ENCODE data around the gene DLG2.
"Not testable (repeated sequence)": the region's sequence is repeated elsewhere in the genome, so short reads cannot be mapped to it uniquely, and the experiment has no call there.

Gene DLG2

GRCh38 chr11:83773950-83774880 lies 1852.9 kb downstream of the DLG2 start:
- DNase-seq (ENCODE audit: low read depth), result no peak

GRCh38 chr11:83768489-83768888 lies 1858.7 kb downstream of the DLG2 start:
- no peak for DNase-seq (ENCODE audit: low read depth)

DNA sequence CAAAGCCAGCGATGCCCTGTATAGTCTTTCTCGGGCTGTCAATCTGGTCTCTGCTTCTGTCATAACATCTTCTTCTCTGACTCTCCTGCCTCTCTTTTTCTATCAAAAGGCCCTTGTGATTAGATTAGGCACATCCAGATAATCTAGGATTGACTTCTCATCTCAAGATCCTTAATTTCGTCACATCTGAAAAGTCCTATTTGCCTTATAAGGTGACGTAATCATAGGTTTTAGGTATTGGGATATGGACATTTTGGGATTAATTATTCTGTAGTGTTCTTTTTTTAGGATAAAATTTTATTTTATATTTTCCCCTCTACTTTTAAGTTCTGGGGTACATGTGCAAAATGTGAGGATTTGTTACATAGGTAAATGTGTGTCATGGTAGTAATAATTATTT lies 1860.2 kb downstream of the DLG2 start:
- no peak for DNase-seq (ENCODE audit: low read depth)

DNA sequence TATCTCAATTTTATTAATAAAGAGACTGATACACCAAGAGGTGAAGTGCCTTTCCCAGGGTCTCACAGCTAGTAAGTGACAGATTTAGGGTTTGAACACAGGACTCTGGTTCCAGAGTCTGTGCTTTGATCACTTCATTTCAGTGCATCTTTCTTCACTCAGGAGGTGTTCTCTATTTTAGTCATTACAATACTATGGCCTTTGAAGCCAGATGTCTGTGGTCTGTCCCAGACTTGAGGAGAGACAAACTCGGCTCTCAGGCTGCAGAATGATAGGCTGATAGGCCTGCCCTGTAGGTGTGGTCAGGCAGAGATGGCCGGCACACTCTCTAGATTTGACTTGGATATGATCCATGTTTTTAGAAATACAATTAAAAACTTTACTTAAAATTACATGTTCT lies 1862.5 kb downstream of the DLG2 start:
- DNase-seq (ENCODE audit: low read depth), result no peak

DNA sequence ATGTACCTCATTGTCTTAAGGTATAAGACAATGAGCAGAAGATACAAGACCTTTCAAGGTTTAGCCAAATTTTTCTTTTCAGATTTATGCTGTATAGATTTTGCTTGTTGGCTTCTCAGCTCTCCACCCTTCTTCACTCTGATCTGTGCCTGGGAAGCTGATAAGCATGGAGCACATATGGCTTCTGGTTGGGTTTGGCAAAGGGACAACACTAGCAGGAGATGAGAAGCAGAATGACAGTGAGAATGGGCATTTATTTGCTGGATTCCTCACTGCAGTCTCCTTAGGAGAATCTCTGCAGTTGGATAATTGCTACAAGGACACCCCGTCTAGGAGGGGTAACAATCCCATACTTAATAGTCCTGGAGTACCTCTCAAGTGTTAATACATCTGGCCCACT lies 1866.2 kb downstream of the DLG2 start:
- no peak for DNase-seq (ENCODE audit: low read depth)

- DNase-seq (ENCODE audit: low read depth), result no peak
Measured at GRCh38 chr11:83759148-83759547, 1868.0 kb downstream of the DLG2 start.

DNA sequence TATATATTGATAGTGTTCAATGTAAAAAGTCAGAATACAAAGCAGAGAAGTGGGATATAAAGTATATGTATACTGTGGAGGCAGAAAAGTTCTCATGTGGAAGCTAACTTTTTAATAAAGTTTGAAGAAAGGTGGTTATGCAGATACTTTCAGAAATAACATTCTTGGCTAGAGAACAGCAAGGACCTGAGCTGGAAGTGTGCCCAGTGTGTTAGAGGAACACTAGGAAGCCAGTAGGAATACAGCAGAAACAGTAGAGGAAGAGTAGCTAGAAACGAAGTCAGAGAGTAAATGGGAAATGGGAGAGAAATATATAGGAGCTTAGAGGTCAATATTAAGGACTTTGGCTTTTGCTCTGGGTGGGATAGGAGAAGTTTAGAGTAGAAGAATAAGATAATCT lies 1876.1 kb downstream of the DLG2 start:
- DNase-seq (ENCODE audit: low read depth), result no peak

DNA sequence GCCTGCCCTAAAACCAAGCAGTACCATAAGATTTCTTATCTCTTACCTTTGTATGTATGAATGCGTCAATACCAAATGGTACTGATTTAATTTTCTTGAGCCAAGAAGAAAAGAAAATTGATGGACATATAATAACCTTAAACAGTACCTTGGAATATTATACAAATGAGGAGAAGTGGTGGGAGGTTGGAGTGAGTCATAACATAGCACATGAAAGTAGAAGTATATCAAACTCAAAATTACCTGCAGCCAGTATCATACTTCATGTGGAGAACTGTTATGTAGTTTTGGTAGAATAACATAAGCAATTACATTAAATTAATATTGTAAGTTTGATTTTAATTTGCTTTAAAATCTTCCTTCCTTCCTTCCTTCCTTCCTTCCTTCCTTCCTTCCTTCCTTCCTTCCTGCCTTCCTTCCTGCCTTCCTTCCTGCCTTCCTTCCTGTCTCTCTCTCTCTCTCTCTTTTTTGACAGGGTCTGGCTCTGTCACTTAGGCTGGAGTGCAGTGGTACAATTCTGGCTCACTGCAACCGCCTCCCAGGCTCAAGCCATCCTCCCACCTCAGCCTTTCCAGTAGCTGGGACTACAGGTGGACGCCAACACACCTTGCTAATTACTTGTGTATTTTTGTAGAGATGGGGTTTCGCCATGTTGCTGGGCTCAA lies 1880.1 kb downstream of the DLG2 start:
- DNase-seq (ENCODE audit: low read depth), result no peak

DNA sequence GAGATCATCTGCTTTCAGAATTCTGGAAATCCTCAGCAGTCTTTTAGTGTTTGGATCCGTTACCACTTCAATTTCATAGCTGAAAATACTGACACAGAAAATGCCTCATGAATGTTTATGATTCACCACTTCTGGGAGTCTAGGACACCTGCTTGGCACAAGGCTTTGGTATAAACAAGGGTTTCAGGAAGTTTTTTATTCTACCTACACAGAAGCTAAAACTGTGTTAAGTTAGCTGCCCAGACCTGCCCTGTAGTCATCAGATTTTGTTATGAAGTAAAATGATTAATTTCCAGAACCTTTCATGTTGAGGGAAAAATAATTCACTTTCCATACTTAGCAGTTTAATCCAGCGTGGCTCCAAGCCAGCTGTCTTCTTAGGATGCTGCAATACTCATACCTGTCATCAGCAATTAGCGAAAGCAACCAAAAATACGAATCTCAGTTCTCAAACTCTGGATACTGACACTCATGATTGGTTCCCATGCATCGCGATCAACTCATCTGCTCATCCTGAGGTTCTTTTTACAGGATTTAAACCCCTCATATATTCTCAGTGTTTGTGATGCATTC lies 1882.4 kb downstream of the DLG2 start:
- no peak for DNase-seq (ENCODE audit: low read depth)

DNA sequence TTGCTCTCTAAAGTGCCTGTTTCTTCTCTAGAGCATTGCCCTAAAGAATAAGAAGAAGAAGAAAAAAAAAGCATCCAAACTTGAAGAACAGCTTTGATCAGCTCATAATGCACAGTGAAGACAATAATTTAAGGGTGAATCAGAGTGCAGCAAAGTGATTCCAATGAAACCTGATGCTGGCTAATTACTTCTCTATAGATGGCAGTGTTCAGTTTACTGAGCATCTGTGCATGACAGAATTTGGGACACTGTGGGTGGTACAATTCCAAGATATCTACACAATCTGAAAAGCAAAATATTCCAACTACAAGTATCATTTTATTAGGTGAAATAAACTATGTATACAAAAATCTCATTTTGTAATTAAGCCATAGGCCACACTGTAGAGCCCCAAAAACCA lies 1890.5 kb downstream of the DLG2 start:
- DNase-seq (ENCODE audit: low read depth), result no peak

GRCh38 chr11:83734120-83734519 lies 1893.0 kb downstream of the DLG2 start:
- DNase-seq (ENCODE audit: low read depth), result no peak

GRCh38 chr11:83731288-83731687 lies 1895.9 kb downstream of the DLG2 start:
- DNase-seq (ENCODE audit: low read depth), result not testable (repeated sequence)

- DNase-seq (ENCODE audit: low read depth), result no peak
Measured at GRCh38 chr11:83728281-83728680, 1898.9 kb downstream of the DLG2 start.

DNA sequence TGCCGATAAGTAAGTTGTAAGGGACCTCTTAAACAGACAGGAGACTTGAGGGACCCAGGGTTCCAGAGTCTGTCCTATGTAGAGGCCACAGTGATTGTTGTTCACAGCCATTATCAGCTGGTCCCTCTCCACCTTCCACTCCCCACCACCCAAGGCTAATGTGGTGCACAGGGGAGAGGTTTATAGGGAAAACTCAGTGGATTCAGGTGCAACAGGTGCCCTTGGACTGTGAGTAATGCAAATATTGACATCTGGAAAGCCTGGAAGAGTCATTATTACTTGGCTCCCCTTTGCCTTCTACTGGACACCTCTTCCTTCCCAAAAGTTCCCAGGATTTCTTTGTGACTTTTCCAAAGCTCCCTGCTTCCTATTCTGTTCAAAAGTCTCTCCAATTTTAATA lies 1899.9 kb downstream of the DLG2 start:
- DNase-seq (ENCODE audit: low read depth), result no peak

DNA sequence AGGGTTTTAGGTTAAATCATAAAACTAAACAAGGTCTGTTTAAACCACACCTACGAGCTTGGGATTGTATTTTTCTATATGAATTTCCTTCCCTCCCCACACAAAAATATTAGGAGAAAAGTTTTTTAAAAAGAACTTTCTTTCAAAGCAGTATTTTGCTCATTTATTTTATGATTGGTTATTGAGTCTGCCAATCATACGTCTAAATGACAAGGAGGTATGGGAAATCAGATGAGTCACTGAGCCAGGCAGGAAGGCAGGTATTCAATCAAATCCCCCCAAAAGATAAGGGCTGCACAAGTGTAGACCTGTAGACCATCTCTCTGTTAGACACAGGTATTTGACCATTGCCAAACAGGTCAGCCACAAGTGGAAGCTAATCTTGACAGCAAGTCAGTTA lies 1900.8 kb downstream of the DLG2 start:
- DNase-seq (ENCODE audit: low read depth), result no peak

- DNase-seq (ENCODE audit: low read depth), result no peak
Measured at GRCh38 chr11:83725728-83726127, 1901.4 kb downstream of the DLG2 start.

- DNase-seq (ENCODE audit: low read depth), result no peak
Measured at GRCh38 chr11:83725269-83725560, 1901.9 kb downstream of the DLG2 start.

GRCh38 chr11:83723999-83724398 lies 1903.1 kb downstream of the DLG2 start:
- DNase-seq (ENCODE audit: low read depth), result no peak

GRCh38 chr11:83722392-83723119 lies 1904.6 kb downstream of the DLG2 start:
- DNase-seq (ENCODE audit: low read depth), result no peak

DNA sequence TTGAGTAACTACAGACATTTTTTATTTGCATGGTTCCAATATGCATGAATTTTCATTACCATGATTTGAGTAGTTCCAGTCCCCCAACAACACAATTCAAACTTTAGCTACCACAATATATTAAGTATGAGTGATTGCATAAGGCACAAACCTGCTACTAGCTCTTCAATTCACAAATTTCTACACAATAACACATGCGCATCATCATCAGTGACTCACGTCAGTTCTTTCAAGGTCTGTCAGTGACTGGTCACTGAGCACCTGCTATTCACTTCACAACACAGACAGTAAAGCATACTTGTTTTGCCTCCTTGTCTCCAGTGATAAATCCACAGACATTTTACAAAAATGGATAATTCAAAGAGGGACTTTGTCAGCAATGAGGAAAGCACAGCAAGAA lies 1905.9 kb downstream of the DLG2 start:
- DNase-seq (ENCODE audit: low read depth), result no peak

GRCh38 chr11:83720675-83721074 lies 1906.5 kb downstream of the DLG2 start:
- no peak for DNase-seq (ENCODE audit: low read depth)

- DNase-seq (ENCODE audit: low read depth), result no peak
Measured at GRCh38 chr11:83717537-83717936, 1909.6 kb downstream of the DLG2 start.
